Natural killer cell (primary cell): ENCODE results near the gene CIDEA. TPM values are rescaled to one million over a fixed set of nuclear protein-coding genes. Genes with fewer than 3 reads are reported as not detected.

Source experiments
- ATAC-seq, 3 donors: fragments of 150-1000 bp in 2 of 3; fragments of 200-7000 bp in 1 of 3; cut with Tn5 transposase; 1 replicate in 1 of 3; 2 replicates in 2 of 3; pipeline ENCODE4 v1.10.0; 2021; ENCODE audit warnings: mild to moderate bottlenecking in 2 of 3, moderate library complexity in 2 of 3
- DNase-seq, 2 donors: peaks; one replicate each; pipeline versions ENCODE4 v3.0.0 to v3.0.0-alpha.2; 2013 to 2021; ENCODE audit warnings: mixed read lengths in 1 of 2
- H3K27ac ChIP-seq: one replicate; pipeline ENCODE4 v1.5.1; 2013; ENCODE audit warnings: mild to moderate bottlenecking, low read length
- H3K27me3 ChIP-seq: one replicate; pipeline ENCODE4 v1.6.1; 2013; ENCODE audit warnings: low read length; ENCODE audit not compliant: control insufficient read depth, insufficient read depth
- H3K36me3 ChIP-seq: one replicate; pipeline ENCODE4 v1.6.1; 2013; ENCODE audit warnings: low read length; ENCODE audit not compliant: control insufficient read depth, insufficient read depth
- H3K4me1 ChIP-seq: one replicate; pipeline ENCODE4 v1.6.1; 2013; ENCODE audit warnings: low read length; ENCODE audit not compliant: control insufficient read depth, insufficient read depth
- H3K4me3 ChIP-seq: one replicate; pipeline ENCODE4 v1.5.1; 2013; ENCODE audit warnings: low read length
- H3K9me3 ChIP-seq: one replicate; pipeline ENCODE4 v1.6.1; 2013; ENCODE audit warnings: low read length; ENCODE audit not compliant: control insufficient read depth, insufficient read depth
- H3K27ac Mint-ChIP-seq, 2 donors: one replicate each; pipeline ENCODE4 v1.8.0; 2022; ENCODE audit warnings: mild to moderate bottlenecking in 2 of 2, mixed read lengths in 2 of 2, moderate library complexity in 1 of 2
- H3K27me3 Mint-ChIP-seq, 2 donors: one replicate each; pipeline ENCODE4 v1.8.0; 2022; ENCODE audit warnings: low read depth in 2 of 2, mixed read lengths in 2 of 2
- H3K36me3 Mint-ChIP-seq: one replicate; pipeline ENCODE4 v1.8.0; 2022; ENCODE audit warnings: mixed read lengths
- H3K4me1 Mint-ChIP-seq, 2 donors: one replicate each; pipeline ENCODE4 v1.8.0; 2022; ENCODE audit warnings: mixed read lengths in 2 of 2
- H3K4me3 Mint-ChIP-seq: one replicate; pipeline ENCODE4 v1.8.0; 2022; ENCODE audit warnings: mild to moderate bottlenecking, moderate library complexity, mixed read lengths
- H3K9me3 Mint-ChIP-seq, 2 donors: one replicate each; pipeline ENCODE4 v1.8.0; 2022; ENCODE audit warnings: mixed read lengths in 2 of 2
- WGBS: methylation state at CpG from one replicate; pipeline ENCODE4 v1.1.7; 2013; ENCODE audit warnings: missing lambda C conversion rate; ENCODE audit not compliant: insufficient coverage; 5-methylcytosine and 5-hydroxymethylcytosine counted together
- intact Hi-C: fragments of 100-400 bp; cut with micrococcal nuclease; formaldehyde crosslinking; loops from one replicate; pipeline ENCODE4 v1.14.2; 2022
- total RNA-seq, 4 donors: library from RNA; stranded (reverse); fragments of 120-200 nt in 1 of 4; gene quantifications; one replicate each; pipeline versions ENCODE4 v1.2.3 to v1.2.4, GENCODE V29; 2013 to 2022
- TF ChIP-seq, protein P1 (sequence below): fragments of 200-600 bp; IDR thresholded peaks from one replicate; pipeline ENCODE4 v1.8.0; 2022; ENCODE audit warnings: antibody characterized with exemption

Gene CIDEA
- total RNA-seq, 3 donors from 2014 or later (not counting 1 experiment from before 2014, with no cell fraction given), result not detected

GRCh38 chr18:12279781-12280531 is 25.8 kb downstream of the CIDEA start:
- TF ChIP-seq, protein P1, sequence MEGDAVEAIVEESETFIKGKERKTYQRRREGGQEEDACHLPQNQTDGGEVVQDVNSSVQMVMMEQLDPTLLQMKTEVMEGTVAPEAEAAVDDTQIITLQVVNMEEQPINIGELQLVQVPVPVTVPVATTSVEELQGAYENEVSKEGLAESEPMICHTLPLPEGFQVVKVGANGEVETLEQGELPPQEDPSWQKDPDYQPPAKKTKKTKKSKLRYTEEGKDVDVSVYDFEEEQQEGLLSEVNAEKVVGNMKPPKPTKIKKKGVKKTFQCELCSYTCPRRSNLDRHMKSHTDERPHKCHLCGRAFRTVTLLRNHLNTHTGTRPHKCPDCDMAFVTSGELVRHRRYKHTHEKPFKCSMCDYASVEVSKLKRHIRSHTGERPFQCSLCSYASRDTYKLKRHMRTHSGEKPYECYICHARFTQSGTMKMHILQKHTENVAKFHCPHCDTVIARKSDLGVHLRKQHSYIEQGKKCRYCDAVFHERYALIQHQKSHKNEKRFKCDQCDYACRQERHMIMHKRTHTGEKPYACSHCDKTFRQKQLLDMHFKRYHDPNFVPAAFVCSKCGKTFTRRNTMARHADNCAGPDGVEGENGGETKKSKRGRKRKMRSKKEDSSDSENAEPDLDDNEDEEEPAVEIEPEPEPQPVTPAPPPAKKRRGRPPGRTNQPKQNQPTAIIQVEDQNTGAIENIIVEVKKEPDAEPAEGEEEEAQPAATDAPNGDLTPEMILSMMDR, result no peak
- Histone ChIP-seq H3K4me1 (no peaks in the 10 kb centered on the region), H3K36me3 (no peaks in the 10 kb centered on the region), H3K27ac (no peak overlapping the region), H3K4me3 (no peak overlapping the region), H3K9me3 (no peaks in the 10 kb centered on the region), H3K27me3 (no peaks in the 10 kb centered on the region)
- WGBS, result 90% methylated on average over 16 of the region's 16 CpGs
- no peak overlapping the region for H3K27ac Mint-ChIP-seq
- H3K36me3 Mint-ChIP-seq, result no peaks in the 10 kb centered on the region
- no peak for DNase-seq
- peaks cover 9 to 13% of the 10 kb centered on the region in 2 donors for H3K27me3 Mint-ChIP-seq
- H3K4me3 Mint-ChIP-seq, result no peak overlapping the region
- intact Hi-C loops, result no loop called here
- H3K9me3 Mint-ChIP-seq, result no peaks in the 10 kb centered on the region
- no peaks in the 10 kb centered on the region for H3K4me1 Mint-ChIP-seq
- ATAC-seq, result no peak

- no peak for ATAC-seq
- WGBS, result no CpG with 5 or more reads among the region's 1 CpG
- no peak for DNase-seq
- TF ChIP-seq, protein P1, result no peak
- Mint-ChIP-seq H3K27ac (no peak overlapping the region), H3K9me3 (no peaks in the 10 kb centered on the region), H3K27me3 (peaks cover 9 to 15% of the 10 kb centered on the region in 2 donors), H3K36me3 (no peaks in the 10 kb centered on the region), H3K4me3 (no peak overlapping the region), H3K4me1 (no peaks in the 10 kb centered on the region)
- H3K9me3 ChIP-seq, result no peaks in the 10 kb centered on the region
- H3K27ac ChIP-seq, result no peak overlapping the region
- no peak overlapping the region for H3K4me3 ChIP-seq
- H3K36me3 ChIP-seq, result no peaks in the 10 kb centered on the region
- H3K27me3 ChIP-seq, result no peaks in the 10 kb centered on the region
- intact Hi-C loops, result no loop called here
- no peaks in the 10 kb centered on the region for H3K4me1 ChIP-seq
Observed at GRCh38 chr18:12281861-12282260, 27.7 kb downstream of the CIDEA start.

GRCh38 chr18:12282442-12283039 is 28.4 kb downstream of the CIDEA start:
- no peak overlapping the region for H3K4me3 ChIP-seq
- Mint-ChIP-seq H3K27me3 (peaks cover 11 to 15% of the 10 kb centered on the region in 2 donors), H3K4me1 (no peaks in the 10 kb centered on the region), H3K4me3 (no peak overlapping the region), H3K36me3 (no peaks in the 10 kb centered on the region), H3K9me3 (no peaks in the 10 kb centered on the region), H3K27ac (no peak overlapping the region)
- H3K9me3 ChIP-seq, result no peaks in the 10 kb centered on the region
- peaks cover 2% of the 10 kb centered on the region for H3K27me3 ChIP-seq
- TF ChIP-seq, protein P1, result no peak
- no peak overlapping the region for H3K27ac ChIP-seq
- 81% methylated on average over 9 of the region's 9 CpGs for WGBS
- H3K36me3 ChIP-seq, result no peaks in the 10 kb centered on the region
- DNase-seq (no peak), ATAC-seq (no peak)
- intact Hi-C loops, result no loop called here
- no peaks in the 10 kb centered on the region for H3K4me1 ChIP-seq
